HG02798 (cell line): ENCODE data around the gene SUSD4.

Experiments used
- ATAC-seq: cut with Tn5 transposase; IDR thresholded peaks from one replicate; pipeline ENCODE4 v1.9.1; 2021; ENCODE audit warnings: mild to moderate bottlenecking; ENCODE audit not compliant: unreplicated experiment, poor library complexity

The SUSD4 gene

GRCh38 chr1:223363057-223363855 is 720 bp downstream of the SUSD4 start:
- no peak for ATAC-seq

GRCh38 chr1:223358826-223359225 is 5.2 kb downstream of the SUSD4 start:
- no peak for ATAC-seq

DNA sequence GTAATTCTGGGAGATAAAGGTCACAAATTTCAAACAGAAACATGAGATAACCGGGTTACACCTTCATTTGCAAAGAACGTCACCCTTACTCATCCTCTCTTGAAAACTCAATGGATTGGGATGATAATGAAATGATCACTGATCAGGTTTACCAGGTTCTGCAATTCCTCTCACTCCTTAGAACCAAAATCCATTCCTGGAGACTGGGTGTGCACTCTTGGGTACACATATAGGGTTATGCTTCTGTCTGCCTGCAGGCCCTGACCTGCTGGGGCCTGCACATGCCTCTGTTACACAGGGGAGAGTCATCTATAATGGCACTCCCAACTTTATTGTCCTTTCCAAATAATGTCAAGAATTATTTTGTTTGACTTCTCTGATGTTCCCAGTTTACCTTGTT is 8.3 kb downstream of the SUSD4 start:
- no peak for ATAC-seq

DNA sequence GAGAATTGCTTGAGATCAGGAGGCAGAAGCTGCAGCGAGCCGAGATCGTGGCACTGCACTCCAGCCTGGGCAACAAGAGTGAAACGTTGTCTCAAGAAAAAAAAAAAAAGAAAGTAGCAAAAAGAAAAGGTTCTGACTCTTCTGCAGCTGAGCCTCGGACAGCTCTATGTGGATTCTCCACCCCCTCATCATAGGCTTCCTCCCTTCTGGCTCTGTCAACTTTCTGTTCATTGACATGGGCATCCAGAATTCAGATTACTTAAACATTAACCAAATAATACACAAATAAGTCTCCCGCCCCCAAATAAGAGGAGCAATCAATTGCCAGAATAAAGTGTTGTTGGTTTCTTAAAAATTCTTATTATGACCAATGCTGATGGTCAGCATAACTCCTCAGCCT is 10.0 kb downstream of the SUSD4 start:
- ATAC-seq: no peak

- ATAC-seq: no peak
These were observed 11.0 kb downstream of the SUSD4 start for GRCh38 chr1:223352944-223353343.

- no peak for ATAC-seq
These were observed 13.5 kb downstream of the SUSD4 start for GRCh38 chr1:223350361-223350908.

DNA sequence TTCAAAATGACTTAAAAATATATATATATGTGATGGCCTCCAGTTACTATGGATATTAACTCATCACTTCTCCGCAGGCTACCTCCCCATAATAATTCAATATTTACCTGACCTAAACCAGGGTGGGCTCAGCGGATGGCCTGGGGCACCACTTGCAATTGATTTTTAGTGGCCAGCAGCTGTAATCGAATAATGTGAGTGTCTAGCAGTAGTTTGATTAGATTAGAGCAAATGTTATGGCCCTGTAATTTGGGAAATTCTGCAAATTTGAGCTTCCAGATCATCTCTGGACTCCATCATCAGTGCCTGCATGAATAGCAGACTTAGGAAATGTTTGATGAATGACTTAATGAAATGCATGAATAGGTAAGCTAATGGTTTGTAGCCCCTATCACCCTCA is 14.7 kb downstream of the SUSD4 start:
- no peak for ATAC-seq

GRCh38 chr1:223348439-223348838 is 15.5 kb downstream of the SUSD4 start:
- ATAC-seq: no peak

- ATAC-seq: no peak
These were observed 16.4 kb downstream of the SUSD4 start for GRCh38 chr1:223347583-223347982.

GRCh38 chr1:223346311-223346710 is 17.7 kb downstream of the SUSD4 start:
- no peak for ATAC-seq

DNA sequence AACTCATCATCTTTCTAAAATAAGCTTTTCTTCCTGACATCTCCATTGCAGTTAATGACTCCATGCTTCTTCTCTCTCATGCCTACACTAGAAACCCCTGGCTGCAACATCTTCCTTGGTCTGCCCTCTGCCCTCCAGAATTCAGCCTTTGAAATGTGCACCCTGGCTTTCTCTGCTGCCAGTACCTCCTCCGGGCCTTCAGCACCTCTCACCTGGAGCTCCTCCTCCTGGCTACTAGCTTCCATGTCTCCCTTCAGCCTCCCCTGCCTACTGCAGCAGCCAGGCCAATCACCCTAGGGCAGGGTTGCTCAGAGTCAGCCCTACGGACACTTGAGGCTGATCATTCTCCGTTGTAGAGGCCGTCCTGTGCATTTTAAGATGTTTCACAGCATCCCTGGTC is 18.3 kb downstream of the SUSD4 start:
- ATAC-seq: no peak

DNA sequence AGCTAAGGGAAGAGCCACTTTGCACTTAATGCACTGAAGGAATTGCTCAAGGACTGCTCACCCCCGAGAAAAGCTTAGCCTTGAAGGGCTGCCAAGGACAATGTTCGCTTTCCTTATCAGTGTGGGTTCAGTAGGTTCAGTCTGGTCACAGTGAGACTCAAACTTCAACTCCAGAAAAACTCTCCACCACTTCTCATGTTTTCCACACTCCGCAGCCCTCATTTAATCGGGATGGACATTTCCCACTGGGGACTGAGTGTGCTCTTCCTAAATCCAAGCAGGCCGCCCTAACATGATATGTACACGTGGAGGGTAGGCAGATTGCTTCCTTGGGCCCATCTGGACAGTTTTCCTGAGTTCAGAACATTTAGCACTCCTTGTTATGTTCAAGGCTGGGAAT is 19.5 kb downstream of the SUSD4 start:
- ATAC-seq: no peak

DNA sequence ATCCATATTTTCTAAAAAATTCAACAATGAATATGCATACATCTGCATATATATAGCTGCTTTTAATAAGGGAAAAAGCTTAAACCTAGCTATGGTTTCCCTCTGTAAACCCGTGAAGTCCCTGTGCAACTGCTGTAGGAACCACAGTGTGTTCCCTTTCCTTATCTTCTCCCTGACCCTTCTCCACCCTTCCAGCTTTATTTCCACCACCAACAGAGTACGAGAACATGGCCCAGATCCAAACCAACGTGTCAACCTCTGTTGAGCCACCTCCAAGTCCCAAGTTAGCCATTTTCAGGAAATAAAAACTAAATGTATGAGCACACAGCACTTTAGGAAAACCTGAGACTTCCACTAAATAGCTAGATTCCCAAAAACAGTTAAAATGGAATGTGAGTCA is 20.3 kb downstream of the SUSD4 start:
- ATAC-seq: no peak

DNA sequence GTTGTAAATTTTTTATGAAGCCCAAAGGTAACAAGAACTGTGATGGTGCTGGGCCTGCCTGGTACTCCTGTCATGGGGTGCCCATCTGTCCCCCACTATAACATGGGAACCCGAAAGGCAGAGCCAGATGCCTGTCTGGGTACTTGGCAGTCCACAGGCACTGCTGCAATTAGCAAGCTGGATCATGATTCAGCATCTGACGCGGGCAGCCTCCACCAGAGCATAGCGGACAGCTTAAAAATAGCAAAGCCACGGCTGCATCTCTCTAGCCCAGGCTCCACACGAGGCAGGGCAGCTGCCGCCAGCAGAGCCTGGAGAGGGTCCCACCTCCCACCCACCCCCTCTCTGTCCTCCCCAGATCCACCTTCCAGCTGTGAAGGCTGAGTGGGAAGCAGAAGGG is 22.9 kb downstream of the SUSD4 start:
- no peak for ATAC-seq

DNA sequence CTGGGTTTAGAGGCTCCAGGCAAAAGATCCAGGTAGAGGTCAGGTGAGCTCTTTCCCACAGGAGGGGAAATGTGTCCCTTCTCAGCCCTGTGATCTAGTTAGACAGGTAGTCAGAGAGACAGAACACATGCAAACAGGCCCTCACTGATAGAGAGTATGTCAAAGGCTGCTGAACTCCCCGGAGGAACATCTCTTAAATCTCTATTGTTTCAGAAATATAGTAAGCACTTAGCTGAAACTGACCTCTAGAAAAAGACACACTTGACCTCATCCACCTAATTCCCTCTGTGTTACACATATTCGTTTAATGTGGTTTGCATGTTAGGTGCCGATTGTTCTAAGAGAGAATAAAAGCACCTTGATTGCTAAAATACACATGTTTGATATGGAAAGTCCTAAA is 23.3 kb downstream of the SUSD4 start:
- no peak for ATAC-seq

GRCh38 chr1:223339861-223340260 is 24.1 kb downstream of the SUSD4 start:
- no peak for ATAC-seq

DNA sequence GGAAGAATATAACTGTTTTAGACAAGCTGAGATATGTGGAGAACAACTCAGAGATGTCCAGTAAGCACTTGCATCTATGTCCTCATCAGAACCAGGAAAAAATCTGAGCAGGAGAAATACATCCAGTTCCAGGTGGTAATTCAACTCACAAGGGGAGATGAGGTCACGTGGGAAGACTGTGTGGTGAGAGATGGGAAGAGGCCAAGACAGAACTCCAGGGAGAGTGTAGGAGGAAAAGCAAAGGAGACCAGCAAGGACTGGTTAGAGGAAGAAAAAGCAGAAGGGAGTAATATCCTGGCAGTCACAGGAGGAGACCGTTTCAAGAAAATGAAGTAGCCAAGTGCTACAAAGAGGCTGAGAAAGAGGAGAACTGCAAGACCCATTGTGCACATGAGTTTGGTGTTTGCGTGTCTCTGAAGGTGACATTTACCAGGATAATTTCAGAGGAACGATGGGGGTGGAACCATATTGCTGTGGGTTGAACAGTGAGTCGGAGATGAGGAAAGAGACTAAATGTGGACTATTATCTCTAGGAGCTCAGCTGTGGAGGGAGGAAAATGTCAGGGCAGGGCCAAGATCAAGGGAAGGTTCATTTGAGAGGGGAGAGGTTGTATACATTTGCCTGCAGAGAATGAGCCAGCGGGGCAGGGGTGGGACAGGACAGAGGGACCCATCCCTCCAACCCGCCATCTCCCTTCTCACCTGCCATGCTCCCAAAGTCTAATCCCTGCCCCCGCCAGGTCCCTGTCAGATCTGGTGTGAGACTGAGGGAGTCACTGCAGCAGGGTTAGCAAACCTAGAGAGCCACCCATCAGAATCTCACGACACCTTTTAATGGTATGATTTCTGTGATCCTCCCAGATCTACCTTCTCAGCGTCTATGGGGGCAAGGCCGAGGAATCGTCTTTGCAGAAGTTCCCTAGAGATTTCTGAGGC is 24.9 kb downstream of the SUSD4 start:
- no peak for ATAC-seq

- ATAC-seq: no peak
These were observed 26.7 kb downstream of the SUSD4 start for GRCh38 chr1:223337174-223337869.

- ATAC-seq: no peak
These were observed 29.8 kb downstream of the SUSD4 start for GRCh38 chr1:223334156-223334555.

DNA sequence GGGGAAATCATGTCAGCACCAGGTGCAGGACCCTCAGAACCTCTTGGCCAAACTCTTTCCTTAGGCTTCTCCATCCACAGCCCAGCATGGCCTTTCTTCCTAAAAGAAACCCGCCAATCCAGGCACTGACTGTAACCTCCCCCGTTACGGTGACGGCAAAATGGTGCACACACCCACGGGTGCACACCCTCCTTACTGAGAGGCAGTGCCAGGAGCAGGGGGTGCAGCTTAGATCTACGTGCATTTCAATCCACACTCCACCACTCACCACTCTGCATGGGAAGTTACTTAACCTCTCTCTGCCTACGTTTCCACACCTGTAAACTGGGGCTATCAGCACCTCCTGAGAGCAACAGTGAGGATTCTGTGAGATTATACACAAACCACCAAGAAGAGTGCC is 31.0 kb downstream of the SUSD4 start:
- ATAC-seq: no peak

- no peak for ATAC-seq
These were observed 32.0 kb downstream of the SUSD4 start for GRCh38 chr1:223331929-223332328.
